GM19240 (cell line): Measurements from ENCODE around the gene INSC.
"Not testable (repeated sequence)": the region's sequence is repeated elsewhere in the genome, so short reads cannot be mapped to it uniquely, and the experiment has no call there.

ENCODE experiments used
- DNase-seq: peaks from one replicate; pipeline ENCODE4 v3.0.0; 2011; ENCODE audit warnings: low spot score; ENCODE audit not compliant: insufficient read length

Gene INSC

GRCh38 chr11:15114501-15115475 lies at the start of gene INSC:
Gene INSC (plus strand): TSS chr11:15114923. CDS start chr11:15149175, 34,252 bp downstream.
- no peak for DNase-seq

GRCh38 chr11:15069751-15070150 lies 45.0 kb upstream of the INSC start:
- not testable (repeated sequence) for DNase-seq

- no peak for DNase-seq
These were observed 43.0 kb upstream of the INSC start for GRCh38 chr11:15071556-15072255.

GRCh38 chr11:15072551-15073143 lies 42.1 kb upstream of the INSC start:
- DNase-seq: no peak

- no peak for DNase-seq
These were observed 41.1 kb upstream of the INSC start, which contains the start of gene CALCB for GRCh38 chr11:15073361-15074205. Gene CALCB (plus strand): TSS chr11:15073593. CDS start chr11:15074719, 1,126 bp downstream.

GRCh38 chr11:15074206-15075161 lies 40.2 kb upstream of the INSC start:
- peak; percentile 4 for DNase-seq

- no peak for DNase-seq
These were observed 39.6 kb upstream of the INSC start for GRCh38 chr11:15075162-15075526.

GRCh38 chr11:15091175-15091574 lies 23.5 kb upstream of the INSC start:
- DNase-seq: no peak

GRCh38 chr11:15091625-15092024 lies 23.1 kb upstream of the INSC start:
- DNase-seq: no peak

GRCh38 chr11:15093432-15093831 lies 21.3 kb upstream of the INSC start:
- no peak for DNase-seq

GRCh38 chr11:15095736-15096228 lies 18.9 kb upstream of the INSC start:
- DNase-seq: no peak

- no peak for DNase-seq
These were observed 17.3 kb upstream of the INSC start for GRCh38 chr11:15097411-15097810.

GRCh38 chr11:15099267-15099666 lies 15.5 kb upstream of the INSC start:
- no peak for DNase-seq

GRCh38 chr11:15101072-15101709 lies 13.5 kb upstream of the INSC start:
- peak; percentile 32 for DNase-seq

GRCh38 chr11:15104166-15104565 lies 10.6 kb upstream of the INSC start:
- DNase-seq: no peak

- no peak for DNase-seq
These were observed 8.3 kb upstream of the INSC start for GRCh38 chr11:15106201-15106965.

- no peak for DNase-seq
These were observed 6.8 kb upstream of the INSC start for GRCh38 chr11:15107730-15108515.
